Fibroblast of villous mesenchyme (primary cell): ENCODE data around the gene TCAIM. TPM values are rescaled to one million over a fixed set of nuclear protein-coding genes. Genes with fewer than 3 reads are reported as not detected.

Experiments used
- DNase-seq: peaks from one replicate; pipeline ENCODE4 v3.0.0-alpha.2; 2010; ENCODE audit warnings: low read depth
- H3K4me3 ChIP-seq: 2 replicates; pipeline ENCODE4 v1.5.1; 2011; ENCODE audit warnings: low read depth, mild to moderate bottlenecking, low read length
- total RNA-seq: library from RNA; depleted of rRNA; stranded (reverse); fragments of >200 nt; gene quantifications from 2 replicates; pipeline ENCODE4 v1.2.3, GENCODE V29; 2012
- TF ChIP-seq, protein P1 (sequence below): IDR thresholded peaks from 2 replicates; pipeline ENCODE4 v1.5.1; 2012; ENCODE audit warnings: low read depth, mild to moderate bottlenecking, low read length; ENCODE audit not compliant: insufficient read depth

The TCAIM gene
- total RNA-seq, 1 donor, result 37.6 TPM

DNA sequence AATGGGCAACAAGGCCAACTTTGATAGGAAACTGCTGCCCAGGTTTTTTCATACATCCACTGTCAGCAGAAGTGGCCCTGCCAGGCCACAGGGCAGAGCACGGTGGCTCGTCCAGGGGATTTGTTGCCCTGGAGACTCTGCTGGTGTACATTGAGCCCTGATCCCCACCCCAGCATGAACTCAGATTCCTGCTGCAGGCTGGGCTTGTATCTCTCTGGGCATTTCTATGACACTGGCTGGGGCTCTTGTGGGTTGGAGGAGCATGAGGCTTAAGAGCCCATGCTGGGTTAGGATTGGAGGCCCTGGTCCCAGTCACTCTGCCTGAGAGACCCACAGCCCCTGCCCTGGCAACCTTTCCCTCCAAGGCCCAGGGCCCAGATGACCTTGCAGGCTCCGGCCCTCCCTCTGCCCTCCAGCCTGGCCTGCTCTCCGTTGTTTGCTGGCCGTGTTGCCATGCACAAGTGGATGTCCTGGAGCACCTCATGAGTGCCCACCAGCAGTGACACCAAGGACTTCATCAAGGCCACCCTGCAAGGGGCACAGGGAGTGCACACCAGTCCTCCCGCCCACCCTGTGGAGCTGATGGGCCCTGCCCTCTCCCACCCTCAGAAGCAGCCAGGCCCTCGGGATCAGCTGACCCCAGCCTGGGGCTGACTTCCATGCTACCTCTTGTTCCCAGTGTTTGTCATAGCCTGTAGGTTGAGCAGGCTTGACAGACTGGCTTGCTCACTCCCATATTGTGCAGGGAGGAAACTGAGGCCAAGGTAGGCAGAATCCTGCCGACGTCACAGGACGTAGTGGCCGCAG, 80.8 kb downstream of the TCAIM start:
- DNase-seq, result no peak
- H3K4me3 ChIP-seq, result no peak overlapping the region
- TF ChIP-seq, protein P1, sequence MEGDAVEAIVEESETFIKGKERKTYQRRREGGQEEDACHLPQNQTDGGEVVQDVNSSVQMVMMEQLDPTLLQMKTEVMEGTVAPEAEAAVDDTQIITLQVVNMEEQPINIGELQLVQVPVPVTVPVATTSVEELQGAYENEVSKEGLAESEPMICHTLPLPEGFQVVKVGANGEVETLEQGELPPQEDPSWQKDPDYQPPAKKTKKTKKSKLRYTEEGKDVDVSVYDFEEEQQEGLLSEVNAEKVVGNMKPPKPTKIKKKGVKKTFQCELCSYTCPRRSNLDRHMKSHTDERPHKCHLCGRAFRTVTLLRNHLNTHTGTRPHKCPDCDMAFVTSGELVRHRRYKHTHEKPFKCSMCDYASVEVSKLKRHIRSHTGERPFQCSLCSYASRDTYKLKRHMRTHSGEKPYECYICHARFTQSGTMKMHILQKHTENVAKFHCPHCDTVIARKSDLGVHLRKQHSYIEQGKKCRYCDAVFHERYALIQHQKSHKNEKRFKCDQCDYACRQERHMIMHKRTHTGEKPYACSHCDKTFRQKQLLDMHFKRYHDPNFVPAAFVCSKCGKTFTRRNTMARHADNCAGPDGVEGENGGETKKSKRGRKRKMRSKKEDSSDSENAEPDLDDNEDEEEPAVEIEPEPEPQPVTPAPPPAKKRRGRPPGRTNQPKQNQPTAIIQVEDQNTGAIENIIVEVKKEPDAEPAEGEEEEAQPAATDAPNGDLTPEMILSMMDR, result no peak

DNA sequence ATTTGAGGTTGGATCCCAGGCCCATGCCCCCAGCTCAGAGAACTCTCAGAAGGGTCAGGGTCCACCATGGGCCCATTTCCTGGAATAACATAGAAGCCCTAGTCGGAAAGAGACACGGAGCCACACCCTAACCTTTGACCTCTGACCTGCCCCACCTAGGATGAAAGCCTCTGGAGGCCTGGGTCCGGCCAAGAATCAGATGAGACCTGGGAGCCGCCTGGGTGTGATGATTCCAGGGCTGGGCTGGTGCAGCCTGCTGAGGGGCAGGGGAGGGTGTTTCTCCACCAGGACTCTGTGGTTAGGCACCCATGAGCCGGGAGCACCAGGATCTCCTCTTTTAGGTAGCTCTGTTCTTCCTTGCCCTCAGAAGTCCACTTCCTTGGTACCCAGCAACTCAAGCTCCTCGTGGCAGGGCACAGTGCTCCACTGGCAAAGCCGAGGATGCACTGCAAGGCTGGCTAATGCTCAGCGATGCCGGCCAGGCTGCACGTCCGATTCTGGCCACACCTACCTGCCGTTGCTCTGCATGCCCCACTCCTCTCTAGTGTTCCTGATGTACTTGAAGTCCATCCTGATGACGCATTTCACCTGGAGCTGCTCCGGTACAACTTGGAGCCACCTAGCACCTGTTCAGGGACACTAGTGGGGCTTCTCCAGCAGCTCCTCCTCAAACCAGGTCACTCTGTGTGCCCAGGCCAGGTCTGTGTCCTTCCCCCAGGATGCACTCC, 81.5 kb downstream of the TCAIM start:
- DNase-seq, result no peak
- TF ChIP-seq, protein P1, result no peak
- H3K4me3 ChIP-seq, result no peak overlapping the region

DNA sequence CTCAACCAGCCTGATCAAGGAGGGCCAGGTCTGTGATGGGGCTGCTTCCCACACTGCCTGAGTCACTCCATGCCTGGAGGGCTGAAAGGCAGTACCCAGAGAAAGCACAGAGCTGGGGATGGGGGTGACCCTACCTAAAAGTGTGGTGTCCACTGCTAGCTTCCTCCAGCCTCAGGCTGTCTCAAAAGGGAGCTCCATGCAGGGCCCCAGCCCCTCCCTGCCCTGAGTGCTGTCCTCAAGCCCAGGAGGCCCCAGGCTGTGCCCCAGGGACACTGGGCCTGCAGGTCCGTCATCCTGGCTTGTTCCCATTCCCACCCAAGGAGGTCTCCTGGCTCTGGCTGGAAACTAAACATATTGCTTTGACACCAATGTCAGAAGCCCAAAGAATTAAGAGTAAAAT, 82.1 kb downstream of the TCAIM start:
- TF ChIP-seq, protein P1, result no peak
- no peak for DNase-seq
- no peak overlapping the region for H3K4me3 ChIP-seq

DNA sequence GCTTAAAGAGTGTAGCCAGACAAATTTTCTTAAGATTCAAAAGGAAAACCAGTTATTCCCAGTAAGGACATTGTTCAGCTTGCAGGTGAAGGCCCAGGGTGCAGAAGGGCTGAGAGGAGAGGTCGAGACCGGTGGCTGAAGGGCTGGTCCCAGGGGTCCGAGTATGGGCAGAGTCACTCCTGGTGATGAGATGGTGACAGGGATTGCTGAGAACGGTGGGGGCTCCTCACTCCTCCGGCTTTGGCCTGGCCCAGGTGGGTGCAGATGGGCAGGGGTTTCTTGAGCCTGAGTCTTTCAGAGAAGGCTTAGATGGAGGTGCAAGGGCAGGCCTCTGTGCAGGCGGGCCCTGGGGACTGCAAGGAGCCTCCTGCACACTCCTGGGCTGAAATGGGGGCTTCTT, 82.7 kb downstream of the TCAIM start:
- TF ChIP-seq, protein P1, result no peak
- H3K4me3 ChIP-seq, result no peak overlapping the region
- DNase-seq, result no peak

DNA sequence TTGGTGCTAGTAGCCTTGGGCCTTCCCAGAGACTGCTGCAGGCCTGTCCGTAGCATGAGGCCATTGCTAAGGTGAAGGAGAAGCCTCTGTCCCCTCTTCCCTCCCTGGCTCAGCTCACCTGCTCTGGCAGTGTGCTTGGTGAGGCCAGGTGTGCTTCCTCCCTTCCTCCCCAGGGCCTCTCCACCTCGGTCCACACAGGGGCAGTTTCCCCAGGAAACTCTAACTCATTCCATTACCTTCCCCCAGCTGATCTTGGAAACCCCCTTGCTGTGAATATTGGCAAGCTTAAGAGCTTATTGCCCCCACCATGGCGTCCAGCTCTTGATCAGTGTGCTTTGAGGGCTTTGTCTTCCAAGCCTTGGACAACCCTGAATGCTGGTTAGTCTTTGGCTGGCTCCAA, 86.2 kb downstream of the TCAIM start:
- TF ChIP-seq, protein P1, result no peak
- no peak overlapping the region for H3K4me3 ChIP-seq
- DNase-seq, result no peak

DNA sequence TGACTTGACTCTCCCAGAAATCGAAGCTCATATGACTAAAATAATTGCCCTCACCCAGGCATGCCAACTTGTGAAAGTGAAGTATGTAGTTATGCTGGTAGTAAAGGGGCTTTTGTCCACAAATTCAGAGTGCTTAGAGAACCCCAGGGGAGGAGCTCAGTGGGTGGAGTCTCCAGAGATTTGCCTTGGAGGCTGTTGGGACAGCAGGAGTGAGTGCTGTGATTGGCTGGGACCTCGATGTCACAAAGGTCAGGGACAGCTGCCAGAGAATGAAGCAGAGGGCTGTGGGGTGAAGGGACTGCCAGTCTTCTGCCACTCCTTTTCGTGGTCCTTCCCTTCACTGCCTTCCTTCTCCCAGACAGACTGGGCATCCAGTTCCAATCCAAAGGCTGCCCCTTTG, 89.1 kb downstream of the TCAIM start:
- no peak for DNase-seq
- TF ChIP-seq, protein P1, result no peak
- no peak overlapping the region for H3K4me3 ChIP-seq
